GM20000 (cell line): ENCODE data around the gene PADI6.
A peak's percentile ranks its signal among the peaks of the same experiment; 100 is the strongest.

ENCODE experiments used
- DNase-seq: peaks from one replicate; pipeline ENCODE4 v3.0.0; 2012; ENCODE audit warnings: low spot score
- TF ChIP-seq, protein P1 (sequence below): IDR thresholded peaks from 2 replicates; pipeline ENCODE4 v1.5.1; 2012; ENCODE audit warnings: mild to moderate bottlenecking, control low read depth; ENCODE audit errors: extremely low read depth, missing control alignments

The PADI6 gene

DNA sequence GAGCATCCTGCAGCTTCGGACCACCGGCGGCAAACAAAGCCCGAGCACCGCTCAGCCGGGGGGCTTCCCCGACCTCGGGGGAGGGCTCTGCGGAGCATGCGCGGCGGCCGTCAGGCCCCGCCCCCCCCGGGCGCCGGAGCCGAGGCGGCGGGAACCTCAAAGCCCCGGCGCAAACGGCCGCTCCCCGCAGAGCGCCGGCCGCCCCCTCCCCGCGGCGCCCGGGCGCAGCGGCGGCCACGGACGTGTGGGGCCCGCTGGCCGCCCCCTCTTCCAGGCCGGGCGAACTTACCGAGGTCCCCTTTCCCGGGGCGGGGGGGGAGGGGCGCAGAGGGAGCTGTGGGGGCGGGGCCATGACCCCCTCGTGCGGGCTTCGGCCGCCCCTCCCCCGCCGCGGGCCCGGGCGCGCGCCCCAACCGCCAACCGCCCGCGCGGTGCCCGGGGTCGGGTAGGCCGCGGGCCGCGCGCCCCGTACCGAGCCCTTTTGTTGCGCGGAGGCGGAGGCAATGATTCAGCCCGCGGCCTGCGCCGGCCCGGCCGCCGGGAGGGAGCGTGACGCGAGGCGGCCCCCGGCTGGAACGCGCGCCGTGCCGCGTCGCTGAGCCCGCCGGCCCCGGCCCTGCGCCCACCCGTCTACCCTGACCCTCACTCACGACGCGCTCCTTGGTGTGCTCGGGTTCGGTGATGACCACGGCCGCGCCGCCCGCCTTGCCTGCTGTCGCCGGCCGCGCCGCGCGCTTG is 65.8 kb downstream of the PADI6 start:
- TF ChIP-seq, protein P1, sequence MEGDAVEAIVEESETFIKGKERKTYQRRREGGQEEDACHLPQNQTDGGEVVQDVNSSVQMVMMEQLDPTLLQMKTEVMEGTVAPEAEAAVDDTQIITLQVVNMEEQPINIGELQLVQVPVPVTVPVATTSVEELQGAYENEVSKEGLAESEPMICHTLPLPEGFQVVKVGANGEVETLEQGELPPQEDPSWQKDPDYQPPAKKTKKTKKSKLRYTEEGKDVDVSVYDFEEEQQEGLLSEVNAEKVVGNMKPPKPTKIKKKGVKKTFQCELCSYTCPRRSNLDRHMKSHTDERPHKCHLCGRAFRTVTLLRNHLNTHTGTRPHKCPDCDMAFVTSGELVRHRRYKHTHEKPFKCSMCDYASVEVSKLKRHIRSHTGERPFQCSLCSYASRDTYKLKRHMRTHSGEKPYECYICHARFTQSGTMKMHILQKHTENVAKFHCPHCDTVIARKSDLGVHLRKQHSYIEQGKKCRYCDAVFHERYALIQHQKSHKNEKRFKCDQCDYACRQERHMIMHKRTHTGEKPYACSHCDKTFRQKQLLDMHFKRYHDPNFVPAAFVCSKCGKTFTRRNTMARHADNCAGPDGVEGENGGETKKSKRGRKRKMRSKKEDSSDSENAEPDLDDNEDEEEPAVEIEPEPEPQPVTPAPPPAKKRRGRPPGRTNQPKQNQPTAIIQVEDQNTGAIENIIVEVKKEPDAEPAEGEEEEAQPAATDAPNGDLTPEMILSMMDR: no peak
- DNase-seq: peak; percentile 98

DNA sequence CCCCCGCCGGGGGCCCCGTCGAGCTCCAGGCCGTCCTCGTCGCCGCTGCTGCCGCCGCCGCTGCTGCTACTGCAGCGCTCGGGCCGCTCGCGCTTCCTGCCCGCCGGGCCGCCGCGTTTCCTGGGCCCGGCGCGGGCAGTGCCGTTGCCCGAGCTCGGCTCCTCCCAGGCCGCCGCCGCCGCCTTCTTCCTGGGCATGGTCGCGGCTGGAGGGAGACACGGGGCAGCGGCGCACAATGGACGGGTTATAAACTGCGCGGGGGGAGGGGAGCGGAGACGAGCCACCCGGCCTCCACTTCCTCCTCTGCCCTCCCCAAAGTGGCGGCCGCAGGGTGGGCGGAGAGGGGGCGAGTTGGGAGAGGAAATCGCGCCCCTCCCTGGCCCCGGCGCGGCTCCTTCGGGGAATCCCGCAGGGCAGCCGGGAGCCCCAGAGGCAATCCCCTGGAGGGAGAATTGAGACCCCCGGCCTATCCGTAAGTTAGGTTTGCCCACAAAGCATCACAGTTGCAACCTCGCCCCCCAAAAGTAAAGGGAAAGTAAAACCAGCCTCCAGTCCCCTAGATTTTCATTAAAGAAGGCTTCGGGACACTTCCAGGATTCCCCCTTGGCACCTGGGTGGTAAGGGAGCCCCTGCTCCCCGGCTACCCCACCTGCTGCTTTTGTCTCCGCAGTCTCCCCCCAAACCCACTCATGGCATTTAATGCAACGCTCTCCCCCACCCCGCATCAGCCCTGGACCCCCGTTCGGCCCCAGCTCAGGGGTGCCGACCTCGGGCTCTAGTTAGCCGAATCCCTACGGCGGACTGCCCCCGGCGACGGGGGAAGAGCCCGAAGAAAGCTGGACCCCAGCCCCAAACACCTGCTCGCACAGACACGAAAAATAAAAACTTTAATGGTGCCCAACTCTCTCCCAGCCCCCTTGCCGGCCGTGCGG is 66.6 kb downstream of the PADI6 start:
- DNase-seq: peak; percentile 85
- TF ChIP-seq, protein P1: no peak

- peak; percentile 96 for DNase-seq
- TF ChIP-seq, protein P1: no peak
Measured at GRCh38 chr1:17439250-17440073, 67.5 kb downstream of the PADI6 start, which contains the start of gene RCC2. Gene RCC2, minus strand, starts transcription at chr1:17439677. Its CDS starts 1,163 bp downstream, at chr1:17438514.

DNA sequence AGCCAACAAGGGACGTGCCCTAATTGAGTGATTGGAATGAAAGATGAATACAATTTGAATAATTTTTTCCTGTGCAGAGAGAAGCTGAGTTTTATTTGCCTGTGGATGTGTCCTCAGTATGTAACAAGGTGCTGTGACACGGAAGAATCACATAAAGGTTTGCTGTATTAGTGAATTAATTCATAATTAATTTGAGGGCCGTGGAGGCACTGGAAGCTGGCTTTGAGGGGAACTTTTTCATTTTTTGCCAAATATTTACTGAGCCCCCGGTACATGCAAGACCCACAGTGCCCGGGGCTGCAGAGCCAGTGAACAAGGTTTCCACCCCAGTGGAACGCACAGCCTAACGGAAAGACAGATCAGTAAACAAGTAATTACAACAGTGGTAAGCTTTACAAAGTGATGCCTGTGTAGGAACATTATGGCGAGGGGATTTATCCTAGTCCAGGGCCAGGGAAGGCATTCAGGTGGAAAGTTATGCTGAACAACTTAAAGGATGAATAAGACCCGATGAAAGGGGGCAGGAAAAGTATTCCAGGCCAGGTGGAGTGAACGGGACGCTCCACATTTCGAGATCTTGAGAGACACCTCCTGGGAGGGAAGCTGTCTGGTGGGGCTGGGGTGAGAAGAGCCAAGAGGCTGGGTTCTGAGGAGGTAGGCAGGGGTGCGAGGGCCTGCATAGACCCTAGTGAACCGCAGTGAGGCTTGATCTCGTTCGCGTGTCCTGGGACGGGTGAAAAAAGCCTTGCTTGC is 68.3 kb downstream of the PADI6 start:
- DNase-seq: no peak
- TF ChIP-seq, protein P1: no peak

- DNase-seq: no peak
- TF ChIP-seq, protein P1: no peak
Measured at GRCh38 chr1:17440827-17441168, 68.8 kb downstream of the PADI6 start.

DNA sequence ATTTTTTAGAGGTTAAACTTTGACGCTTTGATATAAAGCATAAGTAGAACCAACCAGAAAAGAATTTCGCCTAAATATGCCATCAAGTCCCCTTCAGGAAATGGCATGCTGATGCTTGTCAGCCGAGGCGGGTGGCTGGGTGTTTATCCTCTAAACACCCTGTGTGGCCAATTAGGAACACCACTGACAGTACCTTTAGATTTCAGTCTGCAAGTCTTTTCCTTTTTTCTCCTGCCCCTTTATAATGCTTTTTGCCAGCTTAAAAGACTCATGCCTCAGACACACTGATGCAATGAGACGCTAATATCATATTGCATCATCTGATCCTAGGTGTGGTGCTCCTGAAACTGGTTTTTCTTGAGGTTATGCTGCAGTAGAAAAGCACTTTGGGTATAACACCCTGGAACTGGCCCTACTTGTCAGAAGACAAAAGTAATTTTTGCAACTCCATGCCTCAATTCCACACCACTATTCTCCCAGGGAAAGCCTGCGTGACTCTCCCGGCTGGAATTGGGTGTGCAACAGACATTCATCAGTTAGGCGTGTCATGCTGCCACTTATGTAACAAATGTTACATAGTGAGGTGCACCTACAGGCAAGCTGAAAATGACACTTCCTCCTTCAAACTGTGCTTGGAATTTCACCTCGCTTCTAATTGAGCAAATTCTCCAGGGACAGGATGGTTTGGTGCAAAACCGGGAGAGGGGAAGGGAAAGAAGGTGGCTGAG is 69.4 kb downstream of the PADI6 start:
- DNase-seq: no peak

More for the DNA sequence above, 69.4 kb downstream of the PADI6 start:
- TF ChIP-seq, protein P1: no peak
